ENCODE results near the gene SUFU. TPM values are rescaled to one million over a fixed set of nuclear protein-coding genes. Genes with fewer than 3 reads are reported as not detected.
A peak's percentile ranks its signal among the peaks of the same experiment; 100 is the strongest.

Gene SUFU
- total and polyA plus RNA-seq, 8 donors = 0.29 to 26.3 (median 3.7) TPM

DNA sequence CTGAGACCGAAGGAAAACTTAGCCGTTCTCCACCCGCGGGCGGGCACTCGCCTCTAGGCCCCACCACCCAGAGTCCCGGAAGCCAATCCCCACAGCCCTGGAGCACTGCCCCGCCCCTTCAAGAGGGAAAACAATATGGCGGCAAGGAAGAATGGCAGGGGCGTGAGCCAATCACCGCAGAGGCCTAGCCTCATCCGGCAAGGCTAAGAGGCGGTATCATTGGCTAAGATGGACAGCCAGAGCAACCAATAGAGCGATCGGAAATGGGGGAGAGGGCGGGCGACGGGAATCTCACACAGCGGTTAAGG lies 1.8 kb upstream of the SUFU start:
- Histone ChIP-seq H3K27me3 (no peaks in the 10 kb centered on the region), H3K4me1 (peaks cover 14 to 81% (median 64%) of the 10 kb centered on the region in 4 donors), H3K36me3 (peaks cover 0 to under 1% (median 0%) of the 10 kb centered on the region in 4 donors), H3K27ac (peak overlapping the region; percentile 88 to 96 (median 95)), H3K9me3 (no peaks in the 10 kb centered on the region), H3K4me3 (peak overlapping the region; percentile 67 to 100 (median 96))
- TF ChIP-seq POLR2A (IDR thresholded peaks at IDR 0.05) (no peak), POLR2AphosphoS5 (IDR thresholded peaks at IDR 0.05) (peak in 2 of 3 donors; percentile 49 to 86)
- 0 to 1% (median 0%) methylated on average over 18 to 19 of the region's 19 CpGs for WGBS, 5 donors
- intact Hi-C loops (cut with DNase I; ENCODE audit: low total_unique reads) = no loop called here
- peak; percentile 99 to 100 for DNase-seq

DNA sequence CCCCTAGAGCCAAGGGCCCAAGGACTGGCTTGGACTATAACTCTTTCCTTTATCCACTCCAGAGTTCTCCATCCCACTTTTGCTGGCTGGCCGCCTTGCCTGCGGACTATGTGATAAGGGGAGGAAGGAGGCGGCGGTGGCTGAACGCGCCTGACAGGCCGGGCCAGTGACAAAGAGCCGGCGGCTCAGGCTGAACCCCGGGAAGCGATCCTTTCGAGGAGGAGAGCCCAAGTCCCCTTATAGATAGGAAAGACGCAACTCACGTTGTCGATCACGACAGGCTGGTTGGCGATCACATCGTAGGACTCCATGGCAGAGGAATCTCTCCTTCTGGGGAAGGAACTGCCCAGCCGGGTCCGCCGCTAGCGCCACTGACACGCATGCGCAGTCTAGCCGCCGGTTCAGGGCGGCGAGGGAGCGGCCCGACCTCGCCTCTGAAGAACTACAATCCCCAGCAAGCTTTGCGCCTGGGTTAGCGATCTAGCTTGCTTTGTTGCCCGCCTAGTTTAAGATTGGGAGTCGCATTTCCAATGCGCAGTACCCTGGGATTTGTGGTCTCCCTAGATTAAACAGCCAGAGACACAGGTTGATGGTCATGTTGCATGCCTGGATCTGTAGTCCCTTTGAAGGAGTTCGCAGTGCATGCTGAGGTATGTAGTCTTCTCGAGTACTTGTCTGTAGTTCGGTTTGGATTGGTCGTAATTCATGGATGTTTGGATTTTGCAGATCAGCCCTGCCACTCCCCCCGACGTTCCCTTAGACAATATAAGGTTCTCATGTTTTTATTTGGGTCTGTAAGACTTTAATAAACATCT lies 1.2 kb upstream of the SUFU start, which contains the start of gene ACTR1A:
Gene ACTR1A, minus strand, starts transcription at position 376 of the 815 bp plus-strand sequence. Its CDS starts 65 bp downstream, at position 311.
- Histone ChIP-seq H3K9me3 (no peaks in the 10 kb centered on the region), H3K27me3 (no peaks in the 10 kb centered on the region), H3K4me1 (peaks cover 14 to 81% (median 63%) of the 10 kb centered on the region in 4 donors), H3K27ac (peak within 1 kb of the TSS; percentile 88 to 96 (median 95)), H3K36me3 (peaks cover 0 to 6% (median 0%) of the 10 kb centered on the region in 4 donors), H3K4me3 (peak within 1 kb of the TSS; percentile 67 to 100 (median 96))
- intact Hi-C loops (cut with DNase I; ENCODE audit: low total_unique reads) = no loop called here
- WGBS, 5 donors = 0% methylated on average over 34 to 42 of the region's 42 CpGs
- peak; percentile 97 to 99 for DNase-seq
- TF ChIP-seq POLR2A (IDR thresholded peaks at IDR 0.05) (peak in 2 of 4 donors; percentile 49 to 51), POLR2AphosphoS5 (IDR thresholded peaks at IDR 0.05) (peak; percentile 64 to 91 (median 89)), EP300 (IDR thresholded peaks at IDR 0.05) (no peak)
- TF ChIP-seq, protein P1, sequence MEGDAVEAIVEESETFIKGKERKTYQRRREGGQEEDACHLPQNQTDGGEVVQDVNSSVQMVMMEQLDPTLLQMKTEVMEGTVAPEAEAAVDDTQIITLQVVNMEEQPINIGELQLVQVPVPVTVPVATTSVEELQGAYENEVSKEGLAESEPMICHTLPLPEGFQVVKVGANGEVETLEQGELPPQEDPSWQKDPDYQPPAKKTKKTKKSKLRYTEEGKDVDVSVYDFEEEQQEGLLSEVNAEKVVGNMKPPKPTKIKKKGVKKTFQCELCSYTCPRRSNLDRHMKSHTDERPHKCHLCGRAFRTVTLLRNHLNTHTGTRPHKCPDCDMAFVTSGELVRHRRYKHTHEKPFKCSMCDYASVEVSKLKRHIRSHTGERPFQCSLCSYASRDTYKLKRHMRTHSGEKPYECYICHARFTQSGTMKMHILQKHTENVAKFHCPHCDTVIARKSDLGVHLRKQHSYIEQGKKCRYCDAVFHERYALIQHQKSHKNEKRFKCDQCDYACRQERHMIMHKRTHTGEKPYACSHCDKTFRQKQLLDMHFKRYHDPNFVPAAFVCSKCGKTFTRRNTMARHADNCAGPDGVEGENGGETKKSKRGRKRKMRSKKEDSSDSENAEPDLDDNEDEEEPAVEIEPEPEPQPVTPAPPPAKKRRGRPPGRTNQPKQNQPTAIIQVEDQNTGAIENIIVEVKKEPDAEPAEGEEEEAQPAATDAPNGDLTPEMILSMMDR (IDR thresholded peaks at IDR 0.05) = peak in 1 of 7 experiments; percentile 12

GRCh38 chr10:102504179-102504975 lies 605 bp downstream of the SUFU start:
- peaks cover 14 to 79% (median 55%) of the 10 kb centered on the region in 4 donors for H3K4me1 ChIP-seq

GRCh38 chr10:102504976-102505300 lies 1.2 kb downstream of the SUFU start:
- TF ChIP-seq, protein P1 (IDR thresholded peaks at IDR 0.05) = no peak
- TF ChIP-seq POLR2A (IDR thresholded peaks at IDR 0.05) = no peak
- TF ChIP-seq EP300 (IDR thresholded peaks at IDR 0.05) = no peak
- no peak for TF ChIP-seq POLR2AphosphoS5 (IDR thresholded peaks at IDR 0.05)
- Histone ChIP-seq H3K27ac (peak overlapping the region in 4 of 5 donors; percentile 85 to 95 (median 91)), H3K9me3 (no peaks in the 10 kb centered on the region), H3K36me3 (peaks cover 5 to 19% (median 15%) of the 10 kb centered on the region in 4 donors), H3K4me1 (peaks cover 14 to 79% (median 53%) of the 10 kb centered on the region in 4 donors), H3K4me3 (peak overlapping the region; percentile 99 to 100 (median 99)), H3K27me3 (no peaks in the 10 kb centered on the region)
- intact Hi-C loops (cut with DNase I; ENCODE audit: low total_unique reads) = loop anchor here (5.0 kb wide), 1 partner anchor 77 kb away; no protein-coding TSS in a partner anchor
- WGBS, 5 donors = 13 to 19% (median 14%) methylated on average over 5 of the region's 5 CpGs
- no peak for DNase-seq

More at GRCh38 chr10:102504179-102504975, 605 bp downstream of the SUFU start:
- TF ChIP-seq, protein P1 (IDR thresholded peaks at IDR 0.05) = no peak
- TF ChIP-seq POLR2A (IDR thresholded peaks at IDR 0.05) (no peak), EP300 (IDR thresholded peaks at IDR 0.05) (no peak), POLR2AphosphoS5 (IDR thresholded peaks at IDR 0.05) (no peak)
- Histone ChIP-seq H3K27ac (peak overlapping the region; percentile 57 to 95 (median 87)), H3K9me3 (no peaks in the 10 kb centered on the region), H3K36me3 (peaks cover 2 to 14% (median 9%) of the 10 kb centered on the region in 4 donors), H3K4me3 (peak overlapping the region; percentile 99 to 100 (median 99)), H3K27me3 (no peaks in the 10 kb centered on the region)
- intact Hi-C loops (cut with DNase I; ENCODE audit: low total_unique reads) = no loop called here
- WGBS, 5 donors = 0 to 2% (median 1%) methylated on average over 38 to 47 of the region's 47 CpGs
- DNase-seq = peak; percentile 26 to 68

All from stomach (tissue), 9 donors.